ENCODE results near the gene GALNT18. TPM values are rescaled to one million over a fixed set of nuclear protein-coding genes. Genes with fewer than 3 reads are reported as not detected.
A peak's percentile ranks its signal among the peaks of the same experiment; 100 is the strongest.

GALNT18 gene
- total RNA-seq, 1 donor from 2014 or later = 24.4 TPM

GRCh38 chr11:11409901-11410300 lies 211.9 kb downstream of the GALNT18 start:
- Histone ChIP-seq H3K4me1 (peaks cover 58% of the 10 kb centered on the region), H3K36me3 (no peaks in the 10 kb centered on the region), H3K9me3 (replicated peaks) (no peaks in the 10 kb centered on the region), H3K27me3 (ENCODE audit: low read depth) (no peaks in the 10 kb centered on the region), H3K27ac (replicated peaks) (peak overlapping the region; percentile 69), H3K4me3 (no peak overlapping the region)
- intact Hi-C loops (cut with micrococcal nuclease) = no loop called here
- TF ChIP-seq, protein P1, sequence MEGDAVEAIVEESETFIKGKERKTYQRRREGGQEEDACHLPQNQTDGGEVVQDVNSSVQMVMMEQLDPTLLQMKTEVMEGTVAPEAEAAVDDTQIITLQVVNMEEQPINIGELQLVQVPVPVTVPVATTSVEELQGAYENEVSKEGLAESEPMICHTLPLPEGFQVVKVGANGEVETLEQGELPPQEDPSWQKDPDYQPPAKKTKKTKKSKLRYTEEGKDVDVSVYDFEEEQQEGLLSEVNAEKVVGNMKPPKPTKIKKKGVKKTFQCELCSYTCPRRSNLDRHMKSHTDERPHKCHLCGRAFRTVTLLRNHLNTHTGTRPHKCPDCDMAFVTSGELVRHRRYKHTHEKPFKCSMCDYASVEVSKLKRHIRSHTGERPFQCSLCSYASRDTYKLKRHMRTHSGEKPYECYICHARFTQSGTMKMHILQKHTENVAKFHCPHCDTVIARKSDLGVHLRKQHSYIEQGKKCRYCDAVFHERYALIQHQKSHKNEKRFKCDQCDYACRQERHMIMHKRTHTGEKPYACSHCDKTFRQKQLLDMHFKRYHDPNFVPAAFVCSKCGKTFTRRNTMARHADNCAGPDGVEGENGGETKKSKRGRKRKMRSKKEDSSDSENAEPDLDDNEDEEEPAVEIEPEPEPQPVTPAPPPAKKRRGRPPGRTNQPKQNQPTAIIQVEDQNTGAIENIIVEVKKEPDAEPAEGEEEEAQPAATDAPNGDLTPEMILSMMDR (IDR thresholded peaks at IDR 0.05; ENCODE audit: borderline replicate concordance) = no peak
- DNase-seq = no peak

DNA sequence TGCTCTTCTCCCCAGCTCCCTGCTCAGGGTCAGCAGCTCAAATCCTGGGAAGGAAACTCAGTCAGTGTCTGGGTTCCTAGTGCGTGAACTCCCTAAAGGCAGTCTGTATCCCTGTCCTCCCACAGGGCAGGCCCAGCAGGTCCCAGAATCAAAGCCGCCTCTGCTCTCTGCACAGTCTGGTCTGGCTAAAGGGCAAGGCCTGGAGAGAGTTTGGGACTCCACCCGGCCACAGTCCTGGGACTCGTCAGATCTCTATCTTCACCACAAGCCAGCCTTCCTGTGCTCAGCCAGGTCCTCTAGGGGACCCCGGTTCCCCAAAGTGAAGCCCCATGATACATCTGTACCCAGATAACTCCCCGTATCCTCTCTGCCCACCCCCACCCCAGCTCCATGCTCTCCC lies 212.6 kb downstream of the GALNT18 start:
- Histone ChIP-seq H3K9me3 (replicated peaks) (no peaks in the 10 kb centered on the region), H3K27me3 (ENCODE audit: low read depth) (no peaks in the 10 kb centered on the region), H3K4me3 (no peak overlapping the region), H3K4me1 (peaks cover 63% of the 10 kb centered on the region), H3K27ac (replicated peaks) (peak overlapping the region; percentile 69), H3K36me3 (no peaks in the 10 kb centered on the region)
- DNase-seq = no peak
- intact Hi-C loops (cut with micrococcal nuclease) = no loop called here
- TF ChIP-seq, protein P1 (IDR thresholded peaks at IDR 0.05; ENCODE audit: borderline replicate concordance) = no peak

DNA sequence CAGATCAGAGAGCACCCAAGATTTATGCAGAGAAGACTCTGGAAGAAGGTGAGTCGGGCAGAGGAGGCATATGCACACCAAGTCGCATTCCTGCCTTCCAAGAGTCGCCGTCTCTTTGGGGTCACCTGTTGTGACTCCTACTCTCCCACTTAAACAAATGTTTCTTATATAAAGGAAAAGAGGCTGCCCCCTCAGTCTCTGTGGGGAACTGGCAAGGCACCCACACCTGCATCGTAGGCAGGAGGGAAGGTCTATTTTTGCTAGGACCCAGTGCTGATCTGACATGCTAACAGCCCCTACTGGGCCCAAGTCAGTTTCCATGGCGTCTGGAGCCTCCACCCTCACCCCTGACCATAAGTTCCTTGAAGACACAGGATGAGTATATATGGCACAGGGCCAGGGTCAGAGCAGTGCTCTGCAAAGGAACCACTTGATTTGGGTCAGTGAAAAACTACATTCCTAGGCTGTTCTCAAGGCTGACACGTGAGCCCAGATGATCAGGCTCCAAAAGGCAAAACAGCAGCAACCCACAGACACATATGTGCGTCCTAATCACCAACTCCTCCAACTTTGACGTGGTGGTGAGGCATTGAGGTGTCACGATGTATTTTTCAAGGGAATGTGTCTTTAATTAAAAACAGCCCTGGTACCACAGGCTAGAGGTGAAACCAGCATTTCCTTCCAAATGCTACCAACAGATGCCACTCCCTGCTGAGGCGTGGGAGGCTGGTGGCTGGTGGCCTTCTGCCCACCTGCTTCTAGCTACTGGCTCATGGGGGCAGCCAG lies 213.2 kb downstream of the GALNT18 start:
- TF ChIP-seq, protein P1 (IDR thresholded peaks at IDR 0.05; ENCODE audit: borderline replicate concordance) = no peak
- peaks cover 69% of the 10 kb centered on the region for H3K4me1 ChIP-seq
- peak overlapping the region; percentile 89 for H3K27ac ChIP-seq (replicated peaks)
- intact Hi-C loops (cut with micrococcal nuclease) = no loop called here
- H3K36me3 ChIP-seq = no peaks in the 10 kb centered on the region
- H3K27me3 ChIP-seq (ENCODE audit: low read depth) = no peaks in the 10 kb centered on the region
- H3K9me3 ChIP-seq (replicated peaks) = no peaks in the 10 kb centered on the region
- DNase-seq = no peak
- H3K4me3 ChIP-seq = no peak overlapping the region

- Histone ChIP-seq H3K9me3 (replicated peaks) (no peaks in the 10 kb centered on the region), H3K4me1 (peaks cover 76% of the 10 kb centered on the region), H3K4me3 (no peak overlapping the region), H3K36me3 (no peaks in the 10 kb centered on the region), H3K27me3 (ENCODE audit: low read depth) (no peaks in the 10 kb centered on the region), H3K27ac (replicated peaks) (peak overlapping the region; percentile 89)
- intact Hi-C loops (cut with micrococcal nuclease) = no loop called here
- TF ChIP-seq, protein P1 (IDR thresholded peaks at IDR 0.05; ENCODE audit: borderline replicate concordance) = no peak
- no peak for DNase-seq
Measured at GRCh38 chr11:11407763-11408084, 214.1 kb downstream of the GALNT18 start.

- Histone ChIP-seq H3K36me3 (no peaks in the 10 kb centered on the region), H3K9me3 (replicated peaks) (no peaks in the 10 kb centered on the region), H3K27me3 (ENCODE audit: low read depth) (no peaks in the 10 kb centered on the region), H3K4me3 (no peak overlapping the region), H3K4me1 (peaks cover 76% of the 10 kb centered on the region), H3K27ac (replicated peaks) (peak overlapping the region; percentile 89)
- intact Hi-C loops (cut with micrococcal nuclease) = no loop called here
- TF ChIP-seq, protein P1 (IDR thresholded peaks at IDR 0.05; ENCODE audit: borderline replicate concordance) = peak; percentile 58
- peak; percentile 42 for DNase-seq
Measured at GRCh38 chr11:11407065-11407762, 214.6 kb downstream of the GALNT18 start.
